ENCODE results near the gene CROCC. TPM values are rescaled to one million over a fixed set of nuclear protein-coding genes. Genes with fewer than 3 reads are reported as not detected.
A peak's percentile ranks its signal among the peaks of the same experiment; 100 is the strongest.

The CROCC gene
- polyA plus RNA-seq, 2 of the 4 experiments (the other 2 are of a cell fraction) = 4.4 to 10.6 TPM

GRCh38 chr1:17013491-17014320, 92.0 kb downstream of the CROCC start:
- no peak for ATAC-seq
- no peaks in the 10 kb centered on the region for H3K9me3 ChIP-seq
- no peak for FAIRE-seq
- no peak overlapping the region for H3K4me3 ChIP-seq
- no peak for DNase-seq (ENCODE audit: low read depth in 1 of 2, low spot score in 1 of 2)
- WGBS (ENCODE audit: missing lambda C conversion rate) = 84% methylated on average over 13 of the region's 13 CpGs
- H3K27ac ChIP-seq = no peak overlapping the region
- peaks cover 16% of the 10 kb centered on the region; the same call in 2 of the 3 replicates for H3K4me1 ChIP-seq
- H3K4me2 ChIP-seq = no peak overlapping the region
- CTCF ChIA-PET = interaction anchor here (1.0 to 2.5 kb wide), 8 partner anchors 9 to 62 kb away, joined by 3 to 15 read pairs (median 4); no protein-coding TSS in a partner anchor
- POLR2A ChIA-PET = no interaction called here
- TF ChIP-seq FOSL2 (IDR thresholded peaks at IDR 0.05) (no peak), FOSL2 (CRISPR knock-in tag; IDR thresholded peaks at IDR 0.05) (no peak), ZC3H11A (IDR thresholded peaks at IDR 0.05) (peak; percentile 81)

DNA sequence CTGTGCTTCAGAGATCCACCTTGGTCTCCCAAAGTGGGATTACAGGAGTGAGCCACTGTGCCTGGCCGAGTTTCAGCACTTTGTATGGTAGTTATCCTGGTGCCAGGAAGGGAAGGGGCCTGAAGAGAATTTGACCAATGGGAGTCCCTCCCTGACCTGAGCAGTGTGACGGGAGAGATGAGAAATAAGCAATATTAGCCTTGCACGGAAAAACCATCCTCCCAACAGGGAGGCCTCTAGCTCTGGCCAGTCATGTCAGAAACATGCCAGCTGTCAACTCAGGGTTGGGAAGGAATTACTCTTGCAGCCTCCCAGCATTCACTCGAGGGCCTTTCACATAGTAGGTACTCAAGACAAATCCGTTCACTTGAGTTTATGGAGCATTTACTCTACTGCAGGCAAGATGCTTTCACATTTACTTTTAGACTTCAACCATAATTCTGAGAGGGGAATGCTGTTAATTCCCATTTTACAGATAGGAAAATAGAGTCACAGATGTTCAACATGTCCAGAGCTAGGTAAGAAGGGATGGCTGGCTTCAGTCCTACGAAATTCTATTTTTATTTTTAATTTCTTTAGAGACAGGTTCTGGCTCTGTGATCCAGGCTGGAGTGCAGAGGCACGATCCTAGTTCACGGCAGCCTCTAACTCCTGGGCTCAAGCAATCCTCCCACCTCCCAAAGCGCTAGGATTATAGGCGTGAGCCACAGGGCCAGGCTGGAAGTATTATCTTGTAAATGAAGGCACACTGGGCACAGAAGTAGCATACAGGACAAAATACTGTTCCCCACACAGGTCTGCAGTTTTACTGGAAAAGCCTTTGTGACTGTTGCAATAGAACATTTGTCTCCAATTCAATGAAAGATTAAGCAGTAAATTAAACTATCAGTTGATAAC, 93.2 kb downstream of the CROCC start:
- FAIRE-seq (no peak), ATAC-seq (no peak), DNase-seq (ENCODE audit: low read depth in 1 of 2, low spot score in 1 of 2) (no peak)
- 70% methylated on average over 10 of the region's 10 CpGs for WGBS (ENCODE audit: missing lambda C conversion rate)
- TF ChIP-seq RAD21 (conservative IDR thresholded peaks at IDR 0.05 in 1 of 2, IDR thresholded peaks at IDR 0.05 in 1 of 2) (no peak), RCOR1 (IDR thresholded peaks at IDR 0.05; ENCODE audit: low read depth, low read length) (no peak), RNF2 (IDR thresholded peaks at IDR 0.05; ENCODE audit: borderline replicate concordance, low read depth) (no peak), JUNB (IDR thresholded peaks at IDR 0.05) (no peak), ZFP36 (IDR thresholded peaks at IDR 0.05; ENCODE audit: borderline replicate concordance, partially characterized antibody) (no peak), MAFK (IDR thresholded peaks at IDR 0.05; ENCODE audit: partially characterized antibody) (no peak), MYC (IDR thresholded peaks at IDR 0.05; ENCODE audit: borderline replicate concordance, low read length) (no peak), ZNF302 (CRISPR knock-in tag; IDR thresholded peaks at IDR 0.05) (no peak)
- CTCF ChIA-PET = interaction anchor here (2.5 kb wide), 1 partner anchor 31 kb away, joined by 15 read pairs; no protein-coding TSS in a partner anchor
- H3K4me3 ChIP-seq = no peak overlapping the region
- H3K27ac ChIP-seq = no peak overlapping the region
- no peak overlapping the region for H3K4me2 ChIP-seq
- peaks cover 16% of the 10 kb centered on the region; the same call in 2 of the 3 replicates for H3K4me1 ChIP-seq
- H3K9me3 ChIP-seq = no peaks in the 10 kb centered on the region
- POLR2A ChIA-PET = no interaction called here

- no peak for DNase-seq (ENCODE audit: low read depth in 1 of 2, low spot score in 1 of 2)
- ATAC-seq = no peak
- CTCF ChIA-PET = no interaction called here
- WGBS (ENCODE audit: missing lambda C conversion rate) = 53% methylated on average over 5 of the region's 5 CpGs
- POLR2A ChIA-PET = no interaction called here
- TF ChIP-seq NR3C1 (IDR thresholded peaks at IDR 0.05) (no peak), FOSB (CRISPR knock-in tag; IDR thresholded peaks at IDR 0.05) (no peak), ZSCAN20 (CRISPR knock-in tag; IDR thresholded peaks at IDR 0.05) (no peak), HES2 (IDR thresholded peaks at IDR 0.05) (no peak), JUN (IDR thresholded peaks at IDR 0.05) (no peak), ZNF302 (CRISPR knock-in tag; IDR thresholded peaks at IDR 0.05) (no peak), SREBF2 (IDR thresholded peaks at IDR 0.05) (no peak), EHF (CRISPR knock-in tag; IDR thresholded peaks at IDR 0.05) (no peak), KDM1A (IDR thresholded peaks at IDR 0.05; ENCODE audit: low read depth) (no peak), CEBPB (IDR thresholded peaks at IDR 0.05) (no peak), HDAC2 (IDR thresholded peaks at IDR 0.05) (no peak), SMC3 (IDR thresholded peaks at IDR 0.05) (no peak), CHD4 (IDR thresholded peaks at IDR 0.05; ENCODE audit: borderline replicate concordance) (no peak), JUNB (IDR thresholded peaks at IDR 0.05) (no peak)
- TF ChIP-seq, protein P1, sequence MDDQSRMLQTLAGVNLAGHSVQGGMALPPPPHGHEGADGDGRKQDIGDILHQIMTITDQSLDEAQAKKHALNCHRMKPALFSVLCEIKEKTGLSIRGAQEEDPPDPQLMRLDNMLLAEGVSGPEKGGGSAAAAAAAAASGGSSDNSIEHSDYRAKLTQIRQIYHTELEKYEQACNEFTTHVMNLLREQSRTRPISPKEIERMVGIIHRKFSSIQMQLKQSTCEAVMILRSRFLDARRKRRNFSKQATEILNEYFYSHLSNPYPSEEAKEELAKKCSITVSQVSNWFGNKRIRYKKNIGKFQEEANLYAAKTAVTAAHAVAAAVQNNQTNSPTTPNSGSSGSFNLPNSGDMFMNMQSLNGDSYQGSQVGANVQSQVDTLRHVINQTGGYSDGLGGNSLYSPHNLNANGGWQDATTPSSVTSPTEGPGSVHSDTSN (IDR thresholded peaks at IDR 0.05) = no peak
- TF ChIP-seq, protein P2, sequence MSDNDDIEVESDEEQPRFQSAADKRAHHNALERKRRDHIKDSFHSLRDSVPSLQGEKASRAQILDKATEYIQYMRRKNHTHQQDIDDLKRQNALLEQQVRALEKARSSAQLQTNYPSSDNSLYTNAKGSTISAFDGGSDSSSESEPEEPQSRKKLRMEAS (IDR thresholded peaks at IDR 0.05) = no peak
- TF ChIP-seq, protein P3, sequence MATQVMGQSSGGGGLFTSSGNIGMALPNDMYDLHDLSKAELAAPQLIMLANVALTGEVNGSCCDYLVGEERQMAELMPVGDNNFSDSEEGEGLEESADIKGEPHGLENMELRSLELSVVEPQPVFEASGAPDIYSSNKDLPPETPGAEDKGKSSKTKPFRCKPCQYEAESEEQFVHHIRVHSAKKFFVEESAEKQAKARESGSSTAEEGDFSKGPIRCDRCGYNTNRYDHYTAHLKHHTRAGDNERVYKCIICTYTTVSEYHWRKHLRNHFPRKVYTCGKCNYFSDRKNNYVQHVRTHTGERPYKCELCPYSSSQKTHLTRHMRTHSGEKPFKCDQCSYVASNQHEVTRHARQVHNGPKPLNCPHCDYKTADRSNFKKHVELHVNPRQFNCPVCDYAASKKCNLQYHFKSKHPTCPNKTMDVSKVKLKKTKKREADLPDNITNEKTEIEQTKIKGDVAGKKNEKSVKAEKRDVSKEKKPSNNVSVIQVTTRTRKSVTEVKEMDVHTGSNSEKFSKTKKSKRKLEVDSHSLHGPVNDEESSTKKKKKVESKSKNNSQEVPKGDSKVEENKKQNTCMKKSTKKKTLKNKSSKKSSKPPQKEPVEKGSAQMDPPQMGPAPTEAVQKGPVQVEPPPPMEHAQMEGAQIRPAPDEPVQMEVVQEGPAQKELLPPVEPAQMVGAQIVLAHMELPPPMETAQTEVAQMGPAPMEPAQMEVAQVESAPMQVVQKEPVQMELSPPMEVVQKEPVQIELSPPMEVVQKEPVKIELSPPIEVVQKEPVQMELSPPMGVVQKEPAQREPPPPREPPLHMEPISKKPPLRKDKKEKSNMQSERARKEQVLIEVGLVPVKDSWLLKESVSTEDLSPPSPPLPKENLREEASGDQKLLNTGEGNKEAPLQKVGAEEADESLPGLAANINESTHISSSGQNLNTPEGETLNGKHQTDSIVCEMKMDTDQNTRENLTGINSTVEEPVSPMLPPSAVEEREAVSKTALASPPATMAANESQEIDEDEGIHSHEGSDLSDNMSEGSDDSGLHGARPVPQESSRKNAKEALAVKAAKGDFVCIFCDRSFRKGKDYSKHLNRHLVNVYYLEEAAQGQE (IDR thresholded peaks at IDR 0.05) = no peak
- no peak overlapping the region for H3K4me3 ChIP-seq
- H3K9me3 ChIP-seq = no peaks in the 10 kb centered on the region
- H3K4me1 ChIP-seq = peaks cover 6% of the 10 kb centered on the region; the same call in 2 of the 3 replicates
- H3K27ac ChIP-seq = peak overlapping the region in 1 of 2 experiments; percentile 20; a peak in 1 of 6 replicates
- H3K4me2 ChIP-seq = no peak overlapping the region
- no peak for FAIRE-seq
Observed at GRCh38 chr1:17016317-17016661, 94.6 kb downstream of the CROCC start.
